Skeletal muscle cell (primary cell): ENCODE results near the gene FAM162A.
"Not testable (repeated sequence)": the region's sequence is repeated elsewhere in the genome, so short reads cannot be mapped to it uniquely, and the experiment has no call there.

Experiments
- DNase-seq: peaks from one replicate; pipeline ENCODE4 v3.0.0-alpha.2; 2010; ENCODE audit warnings: low read depth
- H3K4me3 ChIP-seq: 2 replicates; pipeline ENCODE4 v1.5.1; 2011; ENCODE audit warnings: low read depth, mild to moderate bottlenecking, control low read depth, low read length, moderate library complexity

The FAM162A gene, protein sequence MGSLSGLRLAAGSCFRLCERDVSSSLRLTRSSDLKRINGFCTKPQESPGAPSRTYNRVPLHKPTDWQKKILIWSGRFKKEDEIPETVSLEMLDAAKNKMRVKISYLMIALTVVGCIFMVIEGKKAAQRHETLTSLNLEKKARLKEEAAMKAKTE

DNA sequence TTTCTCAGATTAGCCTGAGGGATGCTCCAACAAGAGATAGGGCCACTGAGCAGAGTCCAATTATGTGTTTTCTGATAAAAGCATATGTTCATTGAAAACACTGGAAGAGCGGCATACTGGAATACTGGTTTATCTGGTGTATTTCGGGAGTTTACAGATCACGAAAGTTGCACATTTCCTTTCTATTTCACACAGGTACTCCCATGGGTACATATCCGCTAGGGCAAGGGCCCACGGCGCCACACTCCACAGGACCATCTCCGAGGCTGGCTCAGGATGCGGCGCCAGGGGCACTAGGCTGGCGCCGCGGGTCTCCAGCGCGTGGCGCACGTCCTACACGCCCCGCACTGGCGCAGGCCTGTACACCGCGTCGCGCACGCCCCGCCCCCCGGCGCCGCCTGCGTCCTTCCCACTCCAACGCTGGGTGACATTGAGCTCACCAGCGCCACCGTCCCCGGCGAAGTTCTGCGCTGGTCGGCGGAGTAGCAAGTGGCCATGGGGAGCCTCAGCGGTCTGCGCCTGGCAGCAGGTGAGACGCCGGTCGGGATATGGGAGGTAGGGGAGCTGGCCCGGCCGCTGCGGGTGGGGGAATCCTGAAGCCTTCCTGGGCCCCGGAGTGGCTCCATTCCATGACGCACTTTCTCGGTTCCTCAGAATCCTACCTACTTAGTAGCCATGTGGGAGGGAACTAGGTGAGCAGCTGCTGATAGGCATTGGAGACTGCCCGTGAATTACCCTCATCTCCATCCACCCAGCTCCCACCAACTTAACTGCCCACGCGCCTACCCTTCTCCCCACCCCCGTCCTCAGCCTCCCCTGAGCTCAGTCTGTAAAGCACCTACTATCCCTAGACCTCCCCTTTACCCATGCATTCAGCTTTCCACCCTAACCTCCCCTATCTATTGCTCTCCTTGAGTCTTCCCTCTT is at the start of gene FAM162A:
FAM162A (plus strand) TSS at position 412 of the 927 bp plus-strand sequence; CDS start at position 496, 84 bp downstream.
- DNase-seq = peak; percentile 63

DNA sequence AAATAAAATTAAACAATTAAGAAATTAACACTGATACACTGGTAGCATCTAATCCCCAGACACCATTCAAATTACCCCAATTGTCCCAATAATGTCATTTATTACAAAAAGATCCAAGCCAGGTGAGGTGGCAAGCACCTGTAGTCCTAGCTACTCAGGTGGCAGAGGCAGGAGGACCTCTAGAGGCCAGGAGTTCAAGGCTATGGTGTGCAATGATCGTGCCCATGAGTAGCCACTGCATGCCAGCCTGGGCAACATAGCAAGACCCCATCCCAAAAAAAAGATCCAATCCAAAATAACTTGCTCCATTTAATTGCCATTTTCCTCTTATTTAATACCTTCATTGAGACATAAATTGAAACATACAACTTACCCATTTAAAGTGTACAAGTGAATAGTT is 41.2 kb upstream of the FAM162A start:
- no peak for DNase-seq
- H3K4me3 ChIP-seq = no peak overlapping the region

More for the DNA sequence above, at the start of gene FAM162A:
- H3K4me3 ChIP-seq = peak within 1 kb of the TSS; percentile 95

DNA sequence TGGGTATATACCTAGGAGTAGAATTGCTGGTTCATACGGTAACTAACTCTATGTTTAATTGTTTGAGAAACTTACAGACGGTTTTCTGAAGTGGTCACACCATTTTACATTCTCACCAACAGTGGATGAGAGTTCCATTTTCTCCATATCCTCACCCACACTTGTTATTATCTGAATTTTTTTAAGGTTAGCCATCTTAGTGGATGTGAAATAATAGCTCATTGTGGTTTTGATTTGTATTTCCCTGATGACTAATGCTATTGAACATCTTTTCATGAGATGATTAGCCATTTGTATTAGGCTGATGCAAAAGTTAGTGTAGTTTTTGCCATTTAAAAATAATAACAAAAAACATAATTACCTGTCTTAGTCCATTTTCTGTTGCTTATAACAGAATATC is 40.3 kb upstream of the FAM162A start:
- no peak overlapping the region for H3K4me3 ChIP-seq
- DNase-seq = no peak

DNA sequence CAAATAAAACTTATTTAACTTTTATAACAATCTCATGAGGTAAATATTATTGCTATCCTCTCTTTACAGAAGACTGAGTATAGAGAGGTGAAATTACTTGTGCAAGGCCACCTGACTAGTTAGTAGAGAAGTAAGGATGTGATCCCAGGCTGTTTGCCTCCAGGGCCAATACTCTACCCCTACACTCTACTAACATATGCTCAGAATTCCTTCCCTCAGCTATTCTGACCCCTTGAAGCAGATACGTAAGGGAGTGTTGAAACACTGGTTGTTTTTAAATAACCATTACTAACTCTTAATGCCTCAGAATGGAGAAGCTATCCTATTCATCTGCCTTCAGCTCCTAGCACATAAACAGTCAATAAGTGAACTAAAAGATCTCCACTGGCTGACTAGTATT is 34.8 kb upstream of the FAM162A start:
- DNase-seq = no peak
- no peak overlapping the region for H3K4me3 ChIP-seq

DNA sequence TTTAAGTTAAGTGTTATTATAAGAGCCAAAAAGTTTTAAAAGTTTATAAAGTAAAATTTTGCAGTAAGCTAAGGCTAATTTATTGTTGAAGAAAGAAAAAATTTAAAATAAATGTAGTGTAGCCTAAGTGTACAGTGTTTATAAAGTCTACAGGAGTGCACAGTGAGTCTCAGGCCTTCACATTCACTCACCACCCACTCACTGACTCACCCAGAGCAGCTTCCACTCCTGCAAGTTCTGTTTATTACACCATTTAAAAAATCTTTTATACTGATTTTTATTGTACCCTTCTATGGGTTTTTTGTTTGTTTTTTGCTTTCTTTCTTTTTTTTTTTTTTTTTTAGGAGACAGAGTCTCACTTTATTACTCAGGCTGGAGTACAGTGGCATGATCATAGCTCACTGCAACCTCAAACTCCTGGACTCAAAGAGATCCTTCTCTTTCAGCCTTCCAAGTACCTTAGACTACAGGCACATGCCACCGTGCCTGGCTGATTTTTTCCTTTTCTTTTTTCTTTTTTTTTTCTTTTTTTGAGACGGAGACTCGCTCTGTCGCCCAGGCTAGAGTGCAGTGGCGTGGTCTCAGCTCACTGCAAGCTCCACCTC is 33.1 kb upstream of the FAM162A start:
- no peak overlapping the region for H3K4me3 ChIP-seq
- DNase-seq = peak; percentile 36

DNA sequence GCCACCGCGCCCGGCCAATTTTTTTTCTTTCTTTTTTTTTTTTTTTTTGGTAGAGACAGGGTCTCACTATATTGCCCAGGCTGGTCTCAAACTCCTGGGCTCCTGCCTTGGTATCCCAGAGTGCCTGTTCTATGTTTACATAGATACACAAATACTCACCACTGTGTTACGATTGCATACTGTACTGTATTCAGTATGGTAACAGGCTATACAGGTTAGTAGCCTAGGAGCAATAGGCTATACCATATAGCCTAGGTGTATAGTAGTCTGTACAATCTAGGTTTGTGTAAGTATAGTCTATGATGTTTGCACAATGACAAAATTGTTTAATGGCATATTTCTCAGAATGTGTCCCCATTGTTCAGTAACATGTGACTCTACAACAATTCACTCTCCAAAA is 32.4 kb upstream of the FAM162A start:
- no peak overlapping the region for H3K4me3 ChIP-seq
- DNase-seq = no peak

DNA sequence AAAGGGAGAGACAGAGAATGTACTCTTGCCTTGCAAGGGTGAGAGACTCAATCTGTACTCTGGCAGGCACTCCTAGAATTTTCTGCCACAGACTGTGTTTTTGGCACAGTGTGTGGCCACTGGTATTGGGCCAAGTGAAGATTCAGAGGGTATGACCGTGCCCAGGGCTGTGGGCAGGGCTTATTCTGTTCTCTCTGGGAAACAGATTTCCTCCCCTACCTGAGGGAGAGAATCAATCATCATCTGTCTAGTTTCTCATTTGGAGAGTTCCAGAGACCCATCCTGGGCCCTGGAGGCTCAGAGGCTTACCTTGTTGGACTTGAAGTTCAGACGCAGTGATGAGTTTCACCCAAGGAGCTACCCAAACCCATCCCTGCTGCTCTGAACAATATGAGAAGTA is 30.8 kb upstream of the FAM162A start:
- DNase-seq = no peak
- no peak overlapping the region for H3K4me3 ChIP-seq

DNA sequence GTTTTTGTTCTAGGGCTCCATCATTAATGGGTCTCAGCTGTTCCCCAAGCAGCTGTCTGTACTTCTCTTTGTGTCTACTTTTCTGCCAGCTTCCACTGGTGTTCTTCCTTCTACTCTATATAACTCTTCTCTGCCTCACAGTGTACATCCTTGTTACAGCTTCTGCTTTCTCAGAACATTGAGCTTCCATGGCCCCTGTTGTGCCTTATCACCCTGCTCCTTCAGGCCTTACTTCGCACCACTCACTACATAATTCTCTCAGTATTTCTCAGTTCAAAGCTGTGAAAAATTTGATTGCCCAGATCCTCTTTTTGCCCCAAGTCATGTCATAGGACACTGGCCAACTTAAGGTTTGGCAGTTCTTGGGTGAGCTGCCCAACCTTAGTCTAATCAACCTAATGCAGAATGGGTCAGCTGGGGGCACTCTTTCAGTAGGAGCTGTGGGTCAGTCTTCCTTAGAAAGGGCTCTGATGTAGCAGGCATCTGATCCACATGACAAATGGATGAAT is 30.0 kb upstream of the FAM162A start:
- no peak overlapping the region for H3K4me3 ChIP-seq
- DNase-seq = no peak

DNA sequence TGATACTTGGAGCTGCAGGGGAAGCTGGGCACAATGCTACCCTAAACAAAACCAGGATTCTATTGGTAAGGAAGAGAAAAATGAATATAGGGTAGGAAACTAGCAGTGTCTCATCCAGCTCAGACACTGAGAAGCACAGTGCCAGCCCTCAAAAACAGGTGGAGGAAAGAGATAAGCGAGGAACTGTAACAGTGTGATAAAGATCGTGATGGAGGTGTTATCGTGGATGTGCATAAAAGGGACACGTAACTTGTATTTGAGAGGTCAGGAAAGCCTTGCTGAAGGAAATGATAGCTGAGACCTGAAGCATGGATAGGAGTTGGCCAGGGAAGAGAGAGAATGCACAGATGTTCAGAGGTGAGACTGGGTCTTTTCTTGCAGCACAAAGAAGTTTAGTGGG is 28.4 kb upstream of the FAM162A start:
- DNase-seq = no peak

DNA sequence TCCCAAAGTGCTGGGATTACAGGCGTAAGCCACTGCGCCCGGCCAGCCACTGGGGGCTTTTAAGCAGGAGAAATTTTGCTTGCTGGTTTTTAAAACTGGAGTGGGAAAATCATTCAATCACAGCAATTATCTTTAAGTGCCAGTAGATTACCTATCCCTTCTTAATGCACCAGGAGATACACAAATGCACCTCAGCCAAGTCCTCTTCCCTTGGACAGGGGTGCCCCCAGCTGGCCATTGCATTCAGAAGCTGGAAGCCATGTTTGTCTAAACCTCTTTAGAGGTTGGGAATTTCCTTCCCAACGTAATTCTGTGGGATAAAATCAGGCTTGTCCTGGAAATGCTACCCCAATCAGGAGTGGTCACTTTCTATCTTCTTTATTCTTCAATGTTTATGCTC is 27.6 kb upstream of the FAM162A start:
- DNase-seq = no peak
- no peak overlapping the region for H3K4me3 ChIP-seq

More for the DNA sequence above, 28.4 kb upstream of the FAM162A start:
- H3K4me3 ChIP-seq = no peak overlapping the region

DNA sequence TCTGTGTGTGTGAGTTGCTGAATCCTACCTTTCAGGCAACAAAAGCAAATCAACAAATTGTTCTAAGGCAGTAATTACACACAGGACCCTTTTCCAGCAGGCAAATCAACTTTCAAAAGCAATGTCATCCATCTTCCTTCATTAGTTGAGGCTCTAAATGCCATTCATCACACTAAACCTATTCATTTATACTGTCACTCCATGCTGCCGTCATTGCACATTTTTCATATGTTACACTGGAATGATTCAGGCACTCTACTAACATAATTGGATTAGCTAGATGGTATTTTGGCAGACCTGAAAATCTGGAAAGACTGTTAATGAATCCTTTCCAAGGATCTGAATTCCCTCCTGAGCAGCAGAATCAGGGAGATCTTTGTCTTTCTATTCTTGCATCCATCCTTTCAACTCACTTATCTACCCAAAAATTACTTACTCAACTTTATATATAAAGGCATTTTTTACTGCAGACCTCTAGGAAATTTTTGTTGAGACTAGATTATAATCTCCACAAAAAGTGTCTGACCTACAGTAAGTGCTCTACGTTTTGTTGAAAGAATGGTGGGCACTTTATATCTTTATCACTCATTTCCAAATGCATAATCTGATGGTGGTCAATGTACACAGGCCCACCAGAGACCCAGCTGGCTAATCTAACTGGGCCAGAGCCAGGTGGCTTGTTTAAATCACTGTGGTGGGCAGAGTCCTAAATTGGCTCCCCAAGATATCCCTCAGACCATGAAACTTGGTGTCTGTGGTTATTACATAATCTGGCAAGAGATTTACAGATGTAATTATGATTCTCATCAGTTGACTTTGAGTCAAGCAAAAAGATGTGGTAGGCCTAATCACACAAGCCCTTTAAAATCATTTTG is 25.9 kb upstream of the FAM162A start:
- DNase-seq = no peak
- no peak overlapping the region for H3K4me3 ChIP-seq

DNA sequence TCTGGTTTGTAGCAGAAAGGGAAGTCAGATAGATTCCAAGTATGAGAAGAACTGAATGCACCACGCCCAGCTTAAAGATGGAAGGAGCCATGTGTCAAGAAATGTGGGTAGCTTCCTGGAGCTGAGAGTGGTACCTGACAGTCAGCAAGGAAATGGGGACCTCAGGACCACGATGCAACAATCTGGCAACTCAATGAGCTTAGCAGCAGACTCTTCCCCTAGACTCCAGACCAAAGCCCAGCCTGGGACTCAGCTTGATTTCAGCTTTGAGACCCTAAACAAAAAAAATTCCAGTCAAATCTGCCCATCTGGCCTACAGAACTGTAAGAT is 25.3 kb upstream of the FAM162A start:
- DNase-seq = no peak
- no peak overlapping the region for H3K4me3 ChIP-seq

DNA sequence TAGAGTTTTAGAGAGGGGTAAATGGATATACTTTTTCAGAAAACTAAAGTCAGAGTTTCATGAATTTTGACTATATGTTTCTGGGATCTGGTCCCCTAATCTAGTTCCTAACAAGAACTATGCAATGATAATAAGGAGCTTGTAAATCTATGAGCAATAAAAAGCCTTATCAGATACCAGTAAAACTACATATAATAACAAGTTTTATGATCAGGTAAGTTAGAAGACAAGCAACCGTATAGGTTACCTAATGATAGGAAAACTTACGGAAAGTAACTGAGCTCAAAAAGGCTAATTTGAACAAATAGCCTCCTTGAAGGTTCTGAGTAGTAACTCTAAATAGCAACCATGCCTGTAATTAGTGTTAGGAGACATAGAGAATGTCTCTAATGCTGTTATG is 22.0 kb upstream of the FAM162A start:
- no peak for DNase-seq
- H3K4me3 ChIP-seq = no peak overlapping the region

DNA sequence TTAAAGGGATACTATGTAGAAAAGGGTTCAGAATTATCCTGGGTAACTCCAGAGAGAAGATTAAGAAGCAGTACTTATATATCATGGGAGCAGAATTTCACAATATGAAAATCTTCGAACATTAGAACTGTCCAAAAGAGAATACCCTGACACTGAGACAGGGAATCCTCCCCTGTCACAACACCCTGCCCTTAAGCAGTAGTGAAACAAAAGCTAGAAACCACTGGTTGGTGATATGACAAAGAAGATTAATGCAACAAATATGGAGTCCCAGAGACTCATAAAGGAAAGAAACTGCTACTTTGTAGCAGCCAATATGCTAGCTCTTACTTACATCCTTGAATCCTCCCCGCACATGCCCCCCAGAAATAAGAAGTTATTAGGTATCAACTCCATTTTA is 19.5 kb upstream of the FAM162A start:
- no peak for DNase-seq
- no peak overlapping the region for H3K4me3 ChIP-seq

DNA sequence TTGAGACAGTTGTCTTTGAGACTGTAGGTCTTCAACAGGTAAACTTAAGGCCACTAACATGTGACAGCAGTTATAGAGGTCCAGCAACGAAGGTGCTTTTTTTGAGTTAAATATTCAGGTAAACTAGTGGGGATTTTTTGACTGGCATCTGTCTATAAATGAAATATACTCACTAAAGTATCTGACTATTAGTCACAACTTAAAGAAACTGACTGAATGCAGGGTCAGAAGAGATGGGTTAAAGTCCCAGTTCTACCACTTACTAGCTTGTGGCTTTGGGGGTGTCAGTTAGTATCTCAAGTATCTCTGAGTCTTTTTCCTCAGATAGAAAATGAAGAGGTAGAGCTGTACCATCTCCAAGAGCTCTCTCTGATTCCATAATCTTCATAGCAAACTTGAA is 18.9 kb upstream of the FAM162A start:
- H3K4me3 ChIP-seq = no peak overlapping the region
- DNase-seq = no peak

DNA sequence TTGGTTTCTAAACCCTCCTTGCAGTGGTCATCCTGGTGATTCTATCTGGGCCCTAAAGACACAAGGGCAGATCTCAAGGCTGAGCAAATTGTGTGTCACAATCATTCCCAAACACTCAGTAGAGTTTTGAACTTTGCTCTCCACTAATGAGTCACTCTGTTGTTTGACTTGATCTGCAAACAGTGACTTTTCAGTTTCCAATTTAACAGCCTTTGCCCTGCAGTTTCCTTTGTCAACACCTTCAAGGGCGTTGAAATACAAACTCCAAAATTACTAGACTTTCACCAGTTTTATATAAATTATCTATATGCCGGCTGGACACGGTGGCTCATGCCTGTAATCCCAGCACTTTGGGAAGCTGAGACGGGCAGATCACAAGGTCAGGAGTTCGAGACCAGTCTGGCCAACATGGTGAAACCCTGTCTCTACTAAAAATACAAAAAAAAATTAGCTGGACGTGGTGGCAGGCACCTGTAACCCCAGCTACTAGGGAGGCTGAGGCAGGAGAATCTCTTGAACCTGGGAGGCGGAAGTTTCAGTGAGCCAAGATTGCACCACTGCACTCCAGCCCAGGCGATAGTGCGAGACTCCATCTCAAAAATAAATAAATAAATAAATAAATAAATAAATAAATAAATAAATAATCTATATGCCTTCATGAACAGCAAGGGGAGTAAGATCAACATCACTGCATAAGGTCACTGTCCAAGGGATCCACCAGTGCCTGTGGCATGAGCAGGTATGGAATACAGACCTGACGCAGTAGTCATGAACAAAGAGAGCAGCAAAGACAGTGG is 18.2 kb upstream of the FAM162A start:
- not testable (repeated sequence) for DNase-seq, H3K4me3 ChIP-seq

DNA sequence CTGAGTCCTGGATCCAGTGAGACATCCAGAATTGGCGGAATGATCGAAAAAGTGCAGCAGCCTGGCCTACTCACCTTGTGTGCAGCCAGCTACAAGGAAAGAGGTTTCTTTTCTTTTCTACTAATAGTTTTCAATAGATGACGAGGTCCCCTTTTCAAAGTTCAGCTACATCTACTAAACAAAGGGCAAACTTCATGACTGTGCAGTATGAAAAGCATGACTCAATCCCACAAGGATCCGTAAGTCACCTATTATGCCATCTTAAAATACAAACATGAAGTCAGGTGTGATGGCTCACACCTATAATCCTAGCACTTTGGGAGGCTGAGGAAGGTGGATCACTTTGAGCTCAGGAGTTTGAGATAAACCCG is 17.6 kb upstream of the FAM162A start:
- DNase-seq = no peak
- no peak overlapping the region for H3K4me3 ChIP-seq

DNA sequence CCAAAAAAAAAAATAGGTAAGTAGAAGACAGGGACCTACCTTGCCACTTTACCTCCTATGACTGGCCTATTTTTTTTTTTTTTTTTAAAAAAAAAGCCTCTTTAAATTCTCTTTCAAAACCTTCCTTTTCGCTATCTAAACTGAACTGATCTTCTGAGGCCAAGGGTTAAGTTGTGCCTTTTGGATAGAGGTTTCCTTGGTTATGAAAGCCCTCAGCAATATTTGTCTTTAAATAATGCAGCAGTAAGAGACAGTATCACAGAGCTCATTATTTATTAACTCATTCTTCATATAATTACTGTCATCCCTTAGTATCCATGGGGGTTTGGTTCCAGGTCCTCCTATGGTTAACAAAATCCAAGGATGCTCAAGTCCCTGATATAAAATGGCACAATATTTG is 9.9 kb upstream of the FAM162A start:
- DNase-seq = no peak
- no peak overlapping the region for H3K4me3 ChIP-seq

DNA sequence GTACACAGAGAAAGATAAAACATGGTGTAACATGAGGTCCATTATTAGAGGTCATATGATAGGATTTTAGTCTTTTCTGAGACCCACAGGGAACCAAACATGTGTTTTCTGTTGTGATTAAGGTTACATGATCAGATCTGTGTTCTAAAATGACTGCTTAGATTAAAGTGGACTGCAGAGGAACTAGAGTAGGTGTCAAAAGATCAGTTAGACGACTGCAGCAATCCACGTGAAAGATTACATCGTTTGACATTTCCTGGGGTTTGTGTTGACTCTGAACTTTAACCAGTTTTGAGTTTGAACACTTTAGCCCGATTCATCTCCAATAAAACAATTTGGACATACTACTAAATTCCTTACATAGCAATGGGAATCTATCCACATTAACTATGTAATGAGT is 6.0 kb upstream of the FAM162A start:
- H3K4me3 ChIP-seq = no peak overlapping the region
- no peak for DNase-seq
